Mesendoderm (in vitro differentiated cells): ENCODE data around the gene CLEC4D. TPM values are rescaled to one million over a fixed set of nuclear protein-coding genes. Genes with fewer than 3 reads are reported as not detected.

Source experiments
- DNase-seq: peaks from one replicate; pipeline ENCODE4 v3.0.0; 2013
- H2AK5ac ChIP-seq: 2 replicates; pipeline ENCODE4 v1.6.1; 2013; ENCODE audit warnings: low read length, inconsistent platforms
- H2BK120ac ChIP-seq: 2 replicates; pipeline ENCODE4 v1.6.1; 2013; ENCODE audit warnings: low read depth, mild to moderate bottlenecking, low read length, moderate library complexity, mixed read lengths
- H2BK15ac ChIP-seq: replicated peaks from 2 replicates; pipeline ENCODE4 v1.6.1; 2013; ENCODE audit warnings: low read depth, mild to moderate bottlenecking, moderate library complexity
- H2BK5ac ChIP-seq: 2 replicates; pipeline ENCODE4 v1.6.1; 2013; ENCODE audit warnings: low read length, inconsistent platforms
- H3K18ac ChIP-seq: 2 replicates; pipeline ENCODE4 v1.6.1; 2013; ENCODE audit warnings: mild to moderate bottlenecking, low read length, mixed read lengths
- H3K23ac ChIP-seq: one replicate; pipeline ENCODE4 v1.6.1; 2013; ENCODE audit warnings: low read length
- H3K27ac ChIP-seq: 2 replicates; pipeline ENCODE4 v1.5.1; 2013; ENCODE audit warnings: low read depth, mild to moderate bottlenecking, inconsistent platforms, low read length, moderate library complexity
- H3K27me3 ChIP-seq: 2 replicates; pipeline ENCODE4 v1.6.1; 2013; ENCODE audit warnings: low read length, control low read depth, mild to moderate bottlenecking, inconsistent platforms; ENCODE audit not compliant: insufficient read depth, poor library complexity
- H3K36me3 ChIP-seq: 2 replicates; pipeline ENCODE4 v1.6.1; 2013; ENCODE audit warnings: low read length, inconsistent platforms; ENCODE audit not compliant: control insufficient read depth, insufficient read depth
- H3K4ac ChIP-seq: one replicate; pipeline ENCODE4 v1.6.1; 2013; ENCODE audit warnings: low read depth, mild to moderate bottlenecking, low read length, moderate library complexity
- H3K4me1 ChIP-seq: 2 replicates; pipeline ENCODE4 v1.6.1; 2013; ENCODE audit warnings: low read depth, low read length, inconsistent platforms; ENCODE audit not compliant: control insufficient read depth
- H3K4me2 ChIP-seq: 2 replicates; pipeline ENCODE4 v1.6.1; 2013; ENCODE audit warnings: low read length
- H3K4me3 ChIP-seq: 2 replicates; pipeline ENCODE4 v1.5.1; 2013; ENCODE audit warnings: mild to moderate bottlenecking, low read length
- H3K56ac ChIP-seq: one replicate; pipeline ENCODE4 v1.6.1; 2013; ENCODE audit warnings: low read length
- H3K79me1 ChIP-seq: 2 replicates; pipeline ENCODE4 v1.6.1; 2013; ENCODE audit warnings: low read length, inconsistent platforms
- H3K79me2 ChIP-seq: 2 replicates; pipeline ENCODE4 v1.6.1; 2013; ENCODE audit warnings: mild to moderate bottlenecking, low read length; ENCODE audit not compliant: control insufficient read depth, insufficient read depth
- H3K9ac ChIP-seq: 2 replicates; pipeline ENCODE4 v1.6.1; 2013; ENCODE audit warnings: low read length, inconsistent platforms
- H4K5ac ChIP-seq: one replicate; pipeline ENCODE4 v1.6.1; 2013; ENCODE audit warnings: low read length
- H4K8ac ChIP-seq: one replicate; pipeline ENCODE4 v1.6.1; 2013; ENCODE audit warnings: low read depth, mild to moderate bottlenecking, control low read depth, low read length, moderate library complexity
- small RNA-seq: library from polyadenylated mRNA; stranded (forward); fragments of <200 nt; extraction: miRNeasy Mini kit (QIAGEN cat#:217004); gene quantifications from one replicate; pipeline ENCODE3, GENCODE V24; 2013; ENCODE audit not compliant: insufficient read depth

Gene CLEC4D

DNA sequence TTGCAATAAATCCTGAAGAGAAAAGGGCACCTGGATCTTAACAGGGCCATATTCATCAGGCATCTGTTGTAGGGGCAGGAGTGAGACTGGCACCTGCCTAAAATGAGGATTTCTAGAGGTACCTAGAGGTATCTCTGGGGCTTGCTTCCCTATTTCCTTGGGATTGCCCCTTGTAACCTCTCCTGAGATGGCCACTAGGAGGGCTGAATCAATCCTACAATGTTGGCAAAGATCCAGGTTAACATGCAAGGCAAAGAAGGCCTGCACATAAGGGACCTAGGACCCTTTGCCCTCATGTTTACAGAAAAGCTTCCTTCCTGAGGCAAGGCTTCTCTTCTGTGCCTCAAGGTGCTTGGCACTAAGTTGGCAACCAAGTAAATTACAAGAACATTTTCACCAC lies 53.2 kb downstream of the CLEC4D start:
- no peak for DNase-seq

More for the DNA sequence above, 53.2 kb downstream of the CLEC4D start:
- no peak overlapping the region for H2BK120ac ChIP-seq
- H3K4me1 ChIP-seq, result no peaks in the 10 kb centered on the region
- no peak overlapping the region for H3K23ac ChIP-seq
- no peak overlapping the region for H2BK15ac ChIP-seq
- H2AK5ac ChIP-seq, result no peak overlapping the region
- no peak overlapping the region for H3K4me2 ChIP-seq
- no peak overlapping the region for H4K8ac ChIP-seq
- H3K27ac ChIP-seq, result no peak overlapping the region
- H3K36me3 ChIP-seq, result no peaks in the 10 kb centered on the region
- no peak overlapping the region for H3K4me3 ChIP-seq
- H3K56ac ChIP-seq, result no peak overlapping the region
- no peak overlapping the region for H3K4ac ChIP-seq
- H4K5ac ChIP-seq, result no peak overlapping the region
- H2BK5ac ChIP-seq, result no peak overlapping the region
- H3K79me1 ChIP-seq, result no peaks in the 10 kb centered on the region
- H3K27me3 ChIP-seq, result no peaks in the 10 kb centered on the region
- no peaks in the 10 kb centered on the region for H3K79me2 ChIP-seq
- H3K9ac ChIP-seq, result no peak overlapping the region
- no peak overlapping the region for H3K18ac ChIP-seq

Small RNA genes lying within 50 kb of the gene (small RNA-seq; reads per million reads assigned to genes)
- not detected for gene RNU6-275P
